ENCODE data around the gene IRF5.

Gene IRF5

GRCh38 chr7:128891110-128891941 lies 46.4 kb upstream of the IRF5 start:
- DNase-seq (ENCODE audit: low read depth), result no peak
- TF ChIP-seq CTCF (conservative IDR thresholded peaks at IDR 0.05; ENCODE audit: control insufficient read depth, insufficient read depth, low read depth, low read length), result no peak
- no peak overlapping the region for H3K4me3 ChIP-seq (ENCODE audit: control insufficient read depth, low read depth, low read length)

- no peak for DNase-seq (ENCODE audit: low read depth)
- H3K4me3 ChIP-seq (ENCODE audit: control insufficient read depth, low read depth, low read length), result no peak overlapping the region
- TF ChIP-seq CTCF (conservative IDR thresholded peaks at IDR 0.05; ENCODE audit: control insufficient read depth, insufficient read depth, low read depth, low read length), result no peak
These were observed 45.8 kb upstream of the IRF5 start for GRCh38 chr7:128891942-128892269.

GRCh38 chr7:128892521-128893250 lies 45.0 kb upstream of the IRF5 start:
- TF ChIP-seq CTCF (conservative IDR thresholded peaks at IDR 0.05; ENCODE audit: control insufficient read depth, insufficient read depth, low read depth, low read length), result no peak
- no peak overlapping the region for H3K4me3 ChIP-seq (ENCODE audit: control insufficient read depth, low read depth, low read length)
- DNase-seq (ENCODE audit: low read depth), result no peak

- no peak overlapping the region for H3K4me3 ChIP-seq (ENCODE audit: control insufficient read depth, low read depth, low read length)
- TF ChIP-seq CTCF (conservative IDR thresholded peaks at IDR 0.05; ENCODE audit: control insufficient read depth, insufficient read depth, low read depth, low read length), result no peak
- no peak for DNase-seq (ENCODE audit: low read depth)
These were observed 44.3 kb upstream of the IRF5 start for GRCh38 chr7:128893251-128894100.

- H3K4me3 ChIP-seq (ENCODE audit: control insufficient read depth, low read depth, low read length), result no peak overlapping the region
These were observed 43.7 kb upstream of the IRF5 start for GRCh38 chr7:128894101-128894440.

More at GRCh38 chr7:128894101-128894440, 43.7 kb upstream of the IRF5 start:
- TF ChIP-seq CTCF (conservative IDR thresholded peaks at IDR 0.05; ENCODE audit: control insufficient read depth, insufficient read depth, low read depth, low read length), result no peak
- DNase-seq (ENCODE audit: low read depth), result no peak

All from fibroblast of mammary gland (primary cell).